Endothelial cell (in vitro differentiated cells): ENCODE results near the gene UCHL1. TPM values are rescaled to one million over a fixed set of nuclear protein-coding genes. Genes with fewer than 3 reads are reported as not detected.

Experiments used
- DNase-seq: peaks from one replicate; pipeline ENCODE4 v3.0.0; 2021; ENCODE audit warnings: low spot score
- H3K27ac Mint-ChIP-seq: one replicate; pipeline ENCODE4 v1.8.0; 2021; ENCODE audit warnings: mixed read lengths, inconsistent platforms; ENCODE audit not compliant: unreplicated experiment
- H3K27me3 Mint-ChIP-seq: one replicate; pipeline ENCODE4 v1.8.0; 2021; ENCODE audit warnings: mild to moderate bottlenecking, moderate library complexity, mixed read lengths, inconsistent platforms; ENCODE audit not compliant: unreplicated experiment
- H3K36me3 Mint-ChIP-seq: one replicate; pipeline ENCODE4 v1.8.0; 2021; ENCODE audit warnings: mild to moderate bottlenecking, low read depth, mixed read lengths, inconsistent platforms; ENCODE audit not compliant: unreplicated experiment
- H3K4me1 Mint-ChIP-seq: one replicate; pipeline ENCODE4 v1.8.0; 2021; ENCODE audit warnings: mild to moderate bottlenecking, mixed read lengths, inconsistent platforms; ENCODE audit not compliant: unreplicated experiment
- H3K4me3 Mint-ChIP-seq: one replicate; pipeline ENCODE4 v1.8.0; 2021; ENCODE audit warnings: mild to moderate bottlenecking, mixed read lengths, inconsistent platforms; ENCODE audit not compliant: unreplicated experiment
- H3K9me3 Mint-ChIP-seq: one replicate; pipeline ENCODE4 v1.8.0; 2021; ENCODE audit warnings: mixed read lengths, inconsistent platforms; ENCODE audit not compliant: unreplicated experiment
- total RNA-seq: library from RNA; stranded (reverse); fragmentation: NEBNext Ultra II Directional; extraction: Animal tissue kit (Norgen Biotek cat#: 25700); gene quantifications from one replicate; pipeline ENCODE4 v1.2.1, GENCODE V29; 2021; ENCODE audit not compliant: unreplicated experiment
- TF ChIP-seq, protein P1 (sequence below): fragments of 200-600 bp; sonication (generic); IDR thresholded peaks from one replicate; pipeline ENCODE4 v1.5.0; 2021; ENCODE audit warnings: antibody characterized with exemption; ENCODE audit not compliant: unreplicated experiment

The UCHL1 gene
- total RNA-seq, 1 donor from 2014 or later: 397 TPM

DNA sequence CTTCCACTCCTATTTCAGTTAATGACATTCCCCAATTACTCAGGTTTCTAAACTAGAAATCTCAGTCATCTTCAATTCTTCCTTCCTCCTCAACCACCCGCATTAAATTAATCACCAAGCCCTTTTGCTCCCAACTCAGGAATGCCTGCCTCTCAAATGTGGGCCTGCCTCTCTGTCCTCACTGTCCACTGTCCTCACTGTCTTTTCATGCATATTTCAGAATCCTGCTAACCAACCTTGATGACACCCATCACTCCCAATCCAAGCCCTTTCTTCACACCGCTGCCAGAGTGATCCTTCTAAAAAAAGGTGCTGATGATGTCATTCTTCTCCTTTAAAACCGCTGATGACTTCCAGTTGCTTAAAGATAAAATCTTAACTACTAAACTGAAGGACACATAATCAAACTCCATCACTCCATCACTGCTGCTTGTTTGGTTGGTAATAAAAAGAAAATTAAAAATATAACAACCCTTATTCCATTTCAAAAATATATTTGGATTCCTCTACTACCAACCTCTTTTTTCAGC, 37.2 kb upstream of the UCHL1 start:
- Mint-ChIP-seq H3K36me3 (peaks cover 4% of the 10 kb centered on the region), H3K9me3 (no peaks in the 10 kb centered on the region), H3K4me3 (no peak overlapping the region), H3K27ac (no peak overlapping the region), H3K4me1 (peaks cover 26% of the 10 kb centered on the region), H3K27me3 (peaks cover 4% of the 10 kb centered on the region)
- TF ChIP-seq, protein P1, sequence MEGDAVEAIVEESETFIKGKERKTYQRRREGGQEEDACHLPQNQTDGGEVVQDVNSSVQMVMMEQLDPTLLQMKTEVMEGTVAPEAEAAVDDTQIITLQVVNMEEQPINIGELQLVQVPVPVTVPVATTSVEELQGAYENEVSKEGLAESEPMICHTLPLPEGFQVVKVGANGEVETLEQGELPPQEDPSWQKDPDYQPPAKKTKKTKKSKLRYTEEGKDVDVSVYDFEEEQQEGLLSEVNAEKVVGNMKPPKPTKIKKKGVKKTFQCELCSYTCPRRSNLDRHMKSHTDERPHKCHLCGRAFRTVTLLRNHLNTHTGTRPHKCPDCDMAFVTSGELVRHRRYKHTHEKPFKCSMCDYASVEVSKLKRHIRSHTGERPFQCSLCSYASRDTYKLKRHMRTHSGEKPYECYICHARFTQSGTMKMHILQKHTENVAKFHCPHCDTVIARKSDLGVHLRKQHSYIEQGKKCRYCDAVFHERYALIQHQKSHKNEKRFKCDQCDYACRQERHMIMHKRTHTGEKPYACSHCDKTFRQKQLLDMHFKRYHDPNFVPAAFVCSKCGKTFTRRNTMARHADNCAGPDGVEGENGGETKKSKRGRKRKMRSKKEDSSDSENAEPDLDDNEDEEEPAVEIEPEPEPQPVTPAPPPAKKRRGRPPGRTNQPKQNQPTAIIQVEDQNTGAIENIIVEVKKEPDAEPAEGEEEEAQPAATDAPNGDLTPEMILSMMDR: no peak
- no peak for DNase-seq

DNA sequence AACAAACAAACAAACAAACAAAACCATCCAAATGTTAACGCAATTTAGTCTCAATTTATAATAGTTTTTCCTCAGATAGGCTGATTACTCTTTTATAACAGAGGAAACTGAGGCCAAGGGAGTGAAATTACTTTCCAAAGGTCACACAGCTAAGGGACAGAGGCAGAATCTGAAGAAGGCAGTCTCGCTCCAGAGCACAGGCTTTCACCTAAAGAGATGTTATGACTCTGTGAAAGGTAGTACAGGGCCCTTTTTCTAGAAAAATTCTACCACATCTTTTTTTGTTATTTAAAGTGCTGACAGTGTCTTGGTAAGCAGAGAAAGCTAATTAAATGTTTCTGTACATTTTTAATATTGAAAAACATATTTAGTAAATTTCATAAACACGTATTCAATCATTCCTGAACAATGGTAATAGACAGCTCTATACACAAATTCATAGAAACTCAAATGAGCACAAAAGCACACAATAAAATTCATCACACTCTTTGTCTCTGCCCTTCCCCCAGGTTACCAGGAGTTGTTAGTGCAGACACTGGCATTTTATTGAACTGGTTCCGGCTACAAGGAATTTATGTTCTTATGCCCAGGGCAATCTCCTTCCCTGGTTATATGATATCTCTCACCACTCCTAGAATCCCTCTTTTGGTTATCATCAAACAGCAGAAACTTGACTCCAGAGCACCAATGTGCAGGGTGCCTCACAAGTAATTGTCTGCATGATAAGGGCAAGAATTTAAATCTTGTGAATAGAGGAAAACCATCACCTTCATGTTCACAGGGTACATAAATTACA, 34.7 kb upstream of the UCHL1 start:
- Mint-ChIP-seq H3K27ac (no peak overlapping the region), H3K9me3 (no peaks in the 10 kb centered on the region), H3K4me3 (no peak overlapping the region), H3K4me1 (peaks cover 9% of the 10 kb centered on the region), H3K27me3 (no peaks in the 10 kb centered on the region), H3K36me3 (no peaks in the 10 kb centered on the region)
- DNase-seq: no peak
- TF ChIP-seq, protein P1: no peak

DNA sequence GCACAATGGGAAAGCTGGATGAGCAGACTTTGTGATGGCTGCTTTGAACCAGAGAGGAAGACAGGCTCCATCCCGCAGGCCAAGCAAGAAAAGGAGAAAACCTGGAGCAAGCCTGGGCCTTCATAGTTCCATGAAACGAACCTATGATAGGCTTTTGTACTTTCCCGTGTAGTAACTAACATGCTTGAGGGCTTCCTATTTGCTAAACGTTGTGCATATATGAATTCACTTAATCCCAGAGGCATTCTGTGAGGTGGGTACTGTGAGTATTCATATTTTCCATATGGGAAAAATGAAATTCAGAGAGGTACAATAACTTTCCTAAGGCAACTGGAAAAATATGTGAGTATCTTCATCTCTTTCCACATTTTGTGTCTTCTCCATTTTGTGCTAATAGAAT, 28.8 kb upstream of the UCHL1 start:
- H3K4me3 Mint-ChIP-seq: no peak overlapping the region
- peaks cover 2% of the 10 kb centered on the region for H3K4me1 Mint-ChIP-seq
- peaks cover 4% of the 10 kb centered on the region for H3K27me3 Mint-ChIP-seq
- no peak for DNase-seq
- H3K27ac Mint-ChIP-seq: no peak overlapping the region
- no peaks in the 10 kb centered on the region for H3K36me3 Mint-ChIP-seq
- TF ChIP-seq, protein P1: no peak
- no peaks in the 10 kb centered on the region for H3K9me3 Mint-ChIP-seq

DNA sequence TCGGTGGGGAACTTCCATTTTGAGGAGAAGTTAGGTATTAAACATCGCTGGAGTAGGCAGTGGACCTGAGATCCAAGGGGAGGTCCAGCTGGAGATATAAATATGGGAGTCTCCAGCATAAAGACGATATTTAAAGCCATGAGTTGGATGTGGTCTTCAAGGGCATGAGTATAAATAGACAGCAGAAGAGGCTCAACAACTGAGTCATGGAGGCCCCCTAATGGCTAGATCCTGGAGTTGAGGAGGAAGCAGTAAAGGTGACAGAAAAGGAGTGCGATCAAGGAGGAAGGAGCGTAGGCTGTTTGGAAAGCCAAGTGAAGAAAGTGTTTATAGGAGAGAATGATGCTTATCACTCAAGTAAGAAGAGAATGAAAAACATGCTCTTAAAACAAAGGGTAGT, 24.3 kb upstream of the UCHL1 start:
- H3K9me3 Mint-ChIP-seq: no peaks in the 10 kb centered on the region
- no peaks in the 10 kb centered on the region for H3K36me3 Mint-ChIP-seq
- TF ChIP-seq, protein P1: no peak
- no peaks in the 10 kb centered on the region for H3K4me1 Mint-ChIP-seq
- DNase-seq: no peak
- no peak overlapping the region for H3K4me3 Mint-ChIP-seq
- peaks cover 6% of the 10 kb centered on the region for H3K27me3 Mint-ChIP-seq
- H3K27ac Mint-ChIP-seq: no peak overlapping the region

DNA sequence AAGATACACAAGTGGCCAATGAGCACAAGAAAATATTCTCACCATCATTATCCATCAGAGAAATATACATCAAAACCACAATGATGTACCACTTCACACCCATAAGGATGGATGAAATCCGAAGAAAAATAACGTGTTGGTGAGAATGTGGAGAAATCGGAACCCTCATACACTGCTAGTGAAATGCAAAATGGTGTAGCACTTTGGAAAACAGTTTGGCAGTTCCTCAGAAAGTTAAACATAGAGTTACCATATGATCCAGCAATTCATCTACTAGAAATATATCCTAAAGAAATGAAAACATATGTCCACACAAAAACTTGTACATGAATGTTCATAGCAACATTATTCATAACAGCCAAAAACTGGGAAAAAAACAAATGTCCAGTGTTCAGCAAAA, 23.9 kb upstream of the UCHL1 start:
- Mint-ChIP-seq H3K27me3 (peaks cover 6% of the 10 kb centered on the region), H3K9me3 (no peaks in the 10 kb centered on the region), H3K27ac (no peak overlapping the region), H3K4me1 (no peaks in the 10 kb centered on the region), H3K36me3 (no peaks in the 10 kb centered on the region), H3K4me3 (no peak overlapping the region)
- no peak for DNase-seq
- TF ChIP-seq, protein P1: no peak
